ENCODE results near the gene EEF2KMT. TPM values are rescaled to one million over a fixed set of nuclear protein-coding genes. Genes with fewer than 3 reads are reported as not detected.
A peak's percentile ranks its signal among the peaks of the same experiment; 100 is the strongest.
"Not testable (repeated sequence)": the region's sequence is repeated elsewhere in the genome, so short reads cannot be mapped to it uniquely, and the experiment has no call there.

Gene EEF2KMT, protein sequence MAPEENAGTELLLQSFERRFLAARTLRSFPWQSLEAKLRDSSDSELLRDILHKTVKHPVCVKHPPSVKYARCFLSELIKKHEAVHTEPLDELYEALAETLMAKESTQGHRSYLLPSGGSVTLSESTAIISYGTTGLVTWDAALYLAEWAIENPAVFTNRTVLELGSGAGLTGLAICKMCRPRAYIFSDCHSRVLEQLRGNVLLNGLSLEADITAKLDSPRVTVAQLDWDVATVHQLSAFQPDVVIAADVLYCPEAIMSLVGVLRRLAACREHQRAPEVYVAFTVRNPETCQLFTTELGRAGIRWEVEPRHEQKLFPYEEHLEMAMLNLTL
- 10 to 100 TPM in 2 of 4 donors, 1 to 10 TPM in 2; 8.7 to 14.9 (median 10.9) TPM for total RNA-seq

DNA sequence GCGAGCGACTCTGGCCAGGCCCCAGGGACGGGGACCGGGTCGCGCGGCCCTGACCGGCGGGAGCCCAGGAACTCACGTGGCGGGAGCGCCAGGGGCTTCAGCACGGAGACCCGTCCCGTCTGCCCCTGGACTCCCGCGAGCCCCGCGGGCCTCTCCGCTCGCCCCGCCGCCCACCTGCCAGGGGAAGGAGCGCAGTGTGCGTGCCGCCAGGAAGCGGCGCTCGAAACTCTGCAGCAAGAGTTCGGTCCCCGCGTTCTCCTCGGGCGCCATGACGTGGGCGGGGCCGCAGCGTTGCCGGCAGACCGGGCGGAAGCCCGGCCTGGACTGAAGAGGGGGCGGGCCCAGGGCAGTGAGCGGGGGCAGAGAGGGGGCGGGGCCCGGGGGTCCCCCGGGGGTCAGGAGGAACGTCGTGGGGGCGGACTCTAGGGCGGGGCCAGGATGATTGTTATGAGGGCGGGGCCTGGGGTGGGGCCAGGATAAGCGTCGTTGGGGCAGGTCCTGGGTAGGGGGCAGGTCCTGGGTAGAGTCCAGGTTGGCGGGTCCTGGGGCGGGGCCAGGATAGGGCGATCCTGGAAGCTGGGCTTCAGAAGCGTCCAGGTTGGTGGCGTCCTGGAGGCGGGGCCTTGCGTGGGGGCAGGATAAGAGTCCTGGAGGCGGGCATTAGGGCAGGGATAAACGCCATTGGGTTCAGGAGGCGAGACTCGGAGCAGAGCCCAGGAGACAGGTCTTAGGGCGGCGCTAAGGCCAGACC lies at the start of gene EEF2KMT:
Gene EEF2KMT, minus strand, starts transcription at position 326 of the 751 bp plus-strand sequence. Its CDS starts 56 bp downstream, at position 270.
- peak; percentile 100 for DNase-seq
- H3K4me1 ChIP-seq; H3K9me3 ChIP-seq; intact Hi-C loops (cut with DNase I); H3K36me3 ChIP-seq; H3K27me3 ChIP-seq: not testable (repeated sequence)
- 0% methylated on average over 9 to 18 of the region's 67 CpGs for WGBS, 2 donors
- H3K27ac ChIP-seq = peak within 1 kb of the TSS; percentile 68 to 84 (median 81)
- H3K4me3 ChIP-seq (replicated peaks in 1 of 3) = peak within 1 kb of the TSS; percentile 59 to 69 (median 64)

DNA sequence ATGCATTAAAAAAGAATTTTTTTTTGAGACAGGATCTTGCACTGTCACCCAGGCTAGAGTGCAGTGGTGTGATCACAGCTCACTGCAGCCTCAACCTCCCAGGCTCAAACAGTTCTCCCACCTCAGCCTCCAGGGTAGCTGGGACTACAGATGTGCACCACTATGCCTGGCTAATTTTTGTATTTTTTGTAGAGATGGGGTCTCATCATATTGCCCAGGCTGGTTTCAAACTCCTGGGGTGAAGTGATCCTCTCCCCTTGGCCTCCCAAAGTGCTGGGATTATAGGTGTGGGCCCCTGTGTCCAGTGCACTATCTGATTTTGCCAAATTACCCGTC lies 47.0 kb upstream of the EEF2KMT start:
- H3K4me3 ChIP-seq (replicated peaks in 1 of 3); DNase-seq; H3K27ac ChIP-seq; H3K4me1 ChIP-seq; H3K27me3 ChIP-seq; H3K9me3 ChIP-seq; intact Hi-C loops (cut with DNase I); H3K36me3 ChIP-seq: not testable (repeated sequence)
- WGBS, 2 donors = 77 to 96% methylated on average over 1 of the region's 1 CpG

DNA sequence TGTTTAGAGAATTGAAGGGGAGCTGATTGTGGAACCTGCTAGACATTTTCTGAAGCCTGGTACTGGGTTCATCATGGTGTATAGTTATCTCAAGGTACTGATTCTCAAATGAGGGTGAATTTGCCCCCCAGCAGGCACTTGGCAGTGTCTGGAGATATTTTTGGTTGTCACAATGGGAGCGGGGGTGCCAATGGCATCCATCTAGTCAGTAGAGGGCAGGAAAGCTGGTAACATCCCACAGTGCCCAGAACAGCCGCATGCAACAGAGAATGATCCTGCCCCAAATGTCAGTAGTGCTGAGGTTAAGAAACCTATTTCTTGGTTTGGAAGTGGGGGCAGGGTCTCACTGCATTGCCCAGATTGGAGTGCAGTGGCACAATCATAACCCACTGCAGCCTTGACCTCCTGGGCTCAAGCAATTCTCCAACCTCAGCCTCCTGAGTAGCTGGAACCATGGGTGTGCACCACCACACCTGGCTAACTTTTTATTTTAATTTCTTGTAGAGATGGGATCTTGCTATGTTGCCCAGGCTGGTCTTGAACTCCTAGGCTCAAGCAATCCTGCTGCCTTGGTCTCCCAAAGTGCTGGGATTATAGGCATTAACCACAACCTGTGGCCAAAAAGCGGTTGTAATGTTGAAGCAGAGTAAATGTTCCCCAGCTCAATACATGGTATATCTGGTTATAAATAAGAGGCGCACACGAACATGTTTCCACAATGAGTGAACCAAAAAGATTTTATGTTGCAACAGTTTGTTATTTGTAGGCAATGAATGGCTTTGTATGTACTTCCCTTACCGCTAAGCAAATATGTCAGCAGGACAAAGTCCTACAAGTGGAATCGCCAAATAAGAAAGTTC lies 46.4 kb upstream of the EEF2KMT start:
- intact Hi-C loops (cut with DNase I) = no loop called here
- no peaks in the 10 kb centered on the region for H3K9me3 ChIP-seq
- H3K36me3 ChIP-seq = no peaks in the 10 kb centered on the region
- 90 to 94% methylated on average over 6 to 7 of the region's 7 CpGs for WGBS, 2 donors
- H3K27ac ChIP-seq = no peak overlapping the region
- TF ChIP-seq, protein P1, sequence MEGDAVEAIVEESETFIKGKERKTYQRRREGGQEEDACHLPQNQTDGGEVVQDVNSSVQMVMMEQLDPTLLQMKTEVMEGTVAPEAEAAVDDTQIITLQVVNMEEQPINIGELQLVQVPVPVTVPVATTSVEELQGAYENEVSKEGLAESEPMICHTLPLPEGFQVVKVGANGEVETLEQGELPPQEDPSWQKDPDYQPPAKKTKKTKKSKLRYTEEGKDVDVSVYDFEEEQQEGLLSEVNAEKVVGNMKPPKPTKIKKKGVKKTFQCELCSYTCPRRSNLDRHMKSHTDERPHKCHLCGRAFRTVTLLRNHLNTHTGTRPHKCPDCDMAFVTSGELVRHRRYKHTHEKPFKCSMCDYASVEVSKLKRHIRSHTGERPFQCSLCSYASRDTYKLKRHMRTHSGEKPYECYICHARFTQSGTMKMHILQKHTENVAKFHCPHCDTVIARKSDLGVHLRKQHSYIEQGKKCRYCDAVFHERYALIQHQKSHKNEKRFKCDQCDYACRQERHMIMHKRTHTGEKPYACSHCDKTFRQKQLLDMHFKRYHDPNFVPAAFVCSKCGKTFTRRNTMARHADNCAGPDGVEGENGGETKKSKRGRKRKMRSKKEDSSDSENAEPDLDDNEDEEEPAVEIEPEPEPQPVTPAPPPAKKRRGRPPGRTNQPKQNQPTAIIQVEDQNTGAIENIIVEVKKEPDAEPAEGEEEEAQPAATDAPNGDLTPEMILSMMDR (IDR thresholded peaks at IDR 0.05) = no peak
- no peak for TF ChIP-seq POLR2A (IDR thresholded peaks at IDR 0.05)
- no peaks in the 10 kb centered on the region for H3K4me1 ChIP-seq
- no peak for DNase-seq
- H3K27me3 ChIP-seq = no peaks in the 10 kb centered on the region
- H3K4me3 ChIP-seq (replicated peaks in 1 of 3) = no peak overlapping the region

DNA sequence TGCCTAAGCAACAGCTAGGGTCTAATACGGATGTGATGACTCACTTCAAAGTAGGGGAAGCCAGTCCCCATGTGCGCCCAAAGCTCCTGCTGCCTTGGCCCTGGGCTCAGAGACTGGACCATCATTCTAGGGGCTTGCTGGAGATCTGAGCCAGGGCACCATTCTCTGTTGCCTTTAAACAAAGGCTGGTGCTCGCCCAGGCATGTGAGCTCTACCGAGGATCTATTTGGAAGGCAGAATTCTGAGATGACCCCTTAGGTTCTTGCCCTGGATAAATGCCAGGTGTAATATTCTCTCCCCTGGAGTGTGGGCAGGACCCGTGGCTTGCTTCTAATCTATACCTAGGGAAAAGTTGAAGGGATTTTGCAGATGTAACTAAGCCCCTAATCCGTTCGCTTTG lies 42.6 kb upstream of the EEF2KMT start:
- H3K4me3 ChIP-seq (replicated peaks in 1 of 3); H3K27me3 ChIP-seq; intact Hi-C loops (cut with DNase I); H3K27ac ChIP-seq; H3K36me3 ChIP-seq; DNase-seq; H3K4me1 ChIP-seq; H3K9me3 ChIP-seq: not testable (repeated sequence)
- WGBS, 2 donors = 46 to 61% methylated on average over 7 of the region's 7 CpGs

DNA sequence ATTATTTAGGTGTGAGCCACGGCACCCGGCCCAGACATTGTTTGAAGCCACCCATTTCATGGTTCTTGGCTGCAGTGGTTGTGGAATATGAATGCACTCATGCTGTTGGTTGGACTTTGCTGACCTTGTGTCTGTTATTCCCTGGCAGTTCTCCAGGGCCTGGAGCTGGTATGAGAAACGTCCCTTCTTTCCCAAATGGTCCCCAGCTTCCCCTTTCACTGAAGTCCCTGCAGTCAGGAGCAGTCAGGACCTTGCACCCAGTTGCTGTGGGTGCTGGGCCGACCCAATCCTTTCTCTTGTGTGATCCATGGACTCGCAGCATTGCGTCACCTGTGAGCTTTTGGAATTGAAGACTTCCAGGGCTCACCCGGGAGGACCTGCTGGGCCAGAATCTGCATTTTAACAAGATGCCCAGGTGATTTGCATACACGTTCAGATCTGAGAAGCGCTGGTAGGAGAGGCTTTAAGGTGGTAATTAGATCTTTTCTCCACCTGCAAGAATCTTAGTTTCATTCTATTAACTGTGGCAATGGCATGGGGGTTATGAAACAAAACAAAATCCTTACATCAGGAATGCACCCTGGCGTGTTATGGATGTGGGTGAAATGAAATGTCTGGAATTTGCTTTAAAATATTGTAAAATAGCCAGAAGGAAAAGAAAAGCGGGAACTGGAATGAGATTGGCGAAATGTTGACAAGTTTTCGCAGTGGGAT lies 37.3 kb upstream of the EEF2KMT start:
- H3K27ac ChIP-seq; H3K36me3 ChIP-seq; H3K4me1 ChIP-seq; H3K4me3 ChIP-seq (replicated peaks in 1 of 3); intact Hi-C loops (cut with DNase I); H3K9me3 ChIP-seq; H3K27me3 ChIP-seq: not testable (repeated sequence)
- 53 to 59% methylated on average over 13 of the region's 13 CpGs for WGBS, 2 donors
- DNase-seq = peak in 1 of 2 donors; percentile 7

DNA sequence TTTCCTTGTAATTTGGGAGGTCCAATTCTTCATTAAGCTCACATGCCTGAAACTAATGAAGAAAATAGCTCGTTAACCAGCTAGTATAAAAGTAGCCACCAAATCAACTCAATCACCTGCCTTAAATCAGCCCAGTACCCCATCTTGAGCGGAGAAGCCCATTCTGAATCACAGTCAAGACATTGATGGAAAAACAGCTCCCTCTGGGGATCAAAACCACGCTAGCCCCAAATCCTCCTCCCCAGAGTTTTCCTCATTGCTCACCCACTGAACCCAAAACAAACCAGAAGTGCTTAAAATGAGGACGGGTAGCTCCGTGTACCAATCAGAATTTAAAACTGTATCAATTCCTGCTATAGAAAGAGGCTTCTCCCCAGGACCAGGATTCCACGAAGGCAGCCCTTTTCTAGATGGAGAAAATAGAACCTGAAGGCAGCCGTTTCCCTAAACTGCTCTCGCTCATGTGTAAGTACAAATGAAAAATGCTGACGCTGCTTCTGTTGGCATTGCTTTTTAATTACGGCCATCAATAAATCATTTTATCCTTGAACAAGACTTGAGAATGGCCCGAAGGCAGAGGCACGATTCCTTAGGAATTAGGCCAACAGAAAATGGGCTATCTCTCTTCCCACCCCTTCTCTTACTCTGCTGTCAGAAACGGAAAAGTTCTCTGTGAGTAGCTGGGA lies 35.5 kb upstream of the EEF2KMT start:
- H3K27ac ChIP-seq; intact Hi-C loops (cut with DNase I); DNase-seq; H3K36me3 ChIP-seq; H3K27me3 ChIP-seq; H3K4me1 ChIP-seq; H3K4me3 ChIP-seq (replicated peaks in 1 of 3); H3K9me3 ChIP-seq: not testable (repeated sequence)
- 62 to 63% methylated on average over 13 of the region's 13 CpGs for WGBS, 2 donors

DNA sequence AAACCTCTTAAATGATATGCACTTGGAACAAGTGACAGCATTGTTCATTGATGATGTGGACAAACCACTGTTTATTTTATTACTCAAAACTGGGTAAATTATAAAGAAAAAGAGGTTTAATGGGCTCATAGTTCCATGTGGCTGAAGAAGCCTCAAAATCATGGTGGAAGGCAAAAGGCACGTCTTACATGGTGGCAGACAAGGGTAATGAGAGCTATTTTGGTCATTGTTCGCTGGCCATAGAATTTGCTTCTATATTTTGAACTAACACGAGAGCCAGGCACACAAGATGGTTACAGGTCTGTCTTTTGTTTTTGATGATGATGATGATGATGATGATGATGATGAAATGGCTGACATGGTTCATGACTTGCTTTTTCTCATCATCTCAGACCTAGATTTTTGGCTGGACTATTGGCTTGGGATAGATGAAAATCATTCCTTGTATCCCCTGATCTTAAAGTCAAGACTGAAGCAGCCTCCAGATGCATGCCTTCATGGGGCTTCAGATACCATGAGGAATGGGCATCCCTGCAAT lies 33.9 kb upstream of the EEF2KMT start:
- H3K9me3 ChIP-seq; DNase-seq; H3K4me1 ChIP-seq; intact Hi-C loops (cut with DNase I); H3K27me3 ChIP-seq; H3K27ac ChIP-seq; H3K36me3 ChIP-seq; H3K4me3 ChIP-seq (replicated peaks in 1 of 3): not testable (repeated sequence)
- 90 to 92% methylated on average over 3 of the region's 3 CpGs for WGBS, 2 donors
